GM18907 (cell line): Measurements from ENCODE around the gene KCNF1.

Experiments
- ATAC-seq: cut with Tn5 transposase; IDR thresholded peaks from one replicate; pipeline ENCODE4 v1.9.1; 2021; ENCODE audit warnings: mild to moderate bottlenecking, moderate library complexity; ENCODE audit not compliant: unreplicated experiment

KCNF1 gene

GRCh38 chr2:10911291-10912075 is at the start of gene KCNF1:
TSS of gene KCNF1 (plus strand) at chr2:10911934. CDS start at chr2:10912427, 493 bp downstream.
- no peak for ATAC-seq

- ATAC-seq: no peak
Measured at GRCh38 chr2:10862330-10862729, 49.4 kb upstream of the KCNF1 start.

- no peak for ATAC-seq
Measured at GRCh38 chr2:10863047-10863446, 48.7 kb upstream of the KCNF1 start.

GRCh38 chr2:10863837-10864236 is 47.9 kb upstream of the KCNF1 start:
- peak; percentile 64 for ATAC-seq

GRCh38 chr2:10864251-10864650 is 47.5 kb upstream of the KCNF1 start:
- no peak for ATAC-seq

GRCh38 chr2:10864861-10865636 is 46.7 kb upstream of the KCNF1 start:
- peak; percentile 88 for ATAC-seq

GRCh38 chr2:10865841-10866240 is 45.9 kb upstream of the KCNF1 start:
- ATAC-seq: no peak

GRCh38 chr2:10867692-10868420 is 43.9 kb upstream of the KCNF1 start:
- ATAC-seq: no peak

- no peak for ATAC-seq
Measured at GRCh38 chr2:10868465-10869314, 43.0 kb upstream of the KCNF1 start.

- no peak for ATAC-seq
Measured at GRCh38 chr2:10871978-10872377, 39.8 kb upstream of the KCNF1 start.

GRCh38 chr2:10873171-10873570 is 38.6 kb upstream of the KCNF1 start:
- ATAC-seq: no peak

GRCh38 chr2:10873790-10874437 is 37.8 kb upstream of the KCNF1 start:
- no peak for ATAC-seq

- ATAC-seq: no peak
Measured at GRCh38 chr2:10875126-10875525, 36.6 kb upstream of the KCNF1 start.

- ATAC-seq: no peak
Measured at GRCh38 chr2:10876394-10876793, 35.3 kb upstream of the KCNF1 start.

GRCh38 chr2:10876963-10877362 is 34.8 kb upstream of the KCNF1 start:
- ATAC-seq: no peak

- no peak for ATAC-seq
Measured at GRCh38 chr2:10877651-10878111, 34.1 kb upstream of the KCNF1 start.

- no peak for ATAC-seq
Measured at GRCh38 chr2:10878268-10878915, 33.3 kb upstream of the KCNF1 start.

- no peak for ATAC-seq
Measured at GRCh38 chr2:10879159-10879558, 32.6 kb upstream of the KCNF1 start.
